GM23248 (cell line): ENCODE results near the gene POU2F1.

ENCODE experiments used
- EZH2 ChIP-seq: fragments of 200-600 bp; sonication (generic); IDR thresholded peaks from 2 replicates; pipeline ENCODE4 v1.6.1; 2018; ENCODE audit warnings: antibody characterized with exemption, mild to moderate bottlenecking; ENCODE audit not compliant: insufficient read depth, poor library complexity, severe bottlenecking
- EZH2phosphoT487 ChIP-seq: fragments of 200-600 bp; sonication (generic); IDR thresholded peaks from 2 replicates; pipeline ENCODE4 v1.6.1; 2018; ENCODE audit warnings: antibody characterized with exemption, moderate library complexity, mild to moderate bottlenecking, low read depth; ENCODE audit not compliant: insufficient read depth

- no peak for TF ChIP-seq EZH2
- TF ChIP-seq EZH2phosphoT487, result no peak
Observed at GRCh38 chr1:167194182-167194581, 26.5 kb upstream of the POU2F1 start.
